BJ (cell line): Measurements from ENCODE around the gene EPM2AIP1. TPM values are rescaled to one million over a fixed set of nuclear protein-coding genes. Genes with fewer than 3 reads are reported as not detected.

Experiments
- CTCF ChIA-PET: fragments of 350-600 bp; formaldehyde crosslinking; extraction: SDS; loops from one replicate; lab custom pipeline; 2021; ENCODE audit warnings: antibody characterized with exemption, inconsistent platforms; lab: Yijun Ruan, JAX
- POLR2A ChIA-PET: fragments of 300-600 bp; sonication (Branson Sonifier 250); formaldehyde crosslinking; extraction: SDS; loops from one replicate; lab custom pipeline; 2021; ENCODE audit warnings: antibody characterized with exemption; lab: Charles Lee
- DNase-seq: peaks from one replicate; pipeline ENCODE4 v3.0.0-alpha.2; 2011; ENCODE audit warnings: low read depth
- H3K27me3 ChIP-seq: 2 replicates; pipeline ENCODE4 v1.6.0; 2011; ENCODE audit warnings: low read length; ENCODE audit not compliant: control insufficient read depth, insufficient read depth
- H3K36me3 ChIP-seq: 2 replicates; pipeline ENCODE4 v1.5.1; 2011; ENCODE audit warnings: low read length; ENCODE audit not compliant: control insufficient read depth, insufficient read depth
- H3K4me3 ChIP-seq: 2 replicates; pipeline ENCODE4 v1.5.1; 2011; ENCODE audit warnings: low read depth, mild to moderate bottlenecking, control low read depth, low read length
- CTCF ChIP-seq: IDR thresholded peaks from 2 replicates; pipeline ENCODE4 v1.5.1; 2011; ENCODE audit warnings: low read depth, mild to moderate bottlenecking, control low read depth, inconsistent platforms, low read length, moderate library complexity; ENCODE audit not compliant: insufficient read depth
- polyA plus RNA-seq: library from polyadenylated mRNA; depleted of rRNA; stranded (reverse); fragments of >200 nt; gene quantifications from 2 replicates; pipeline ENCODE4 v1.2.3, GENCODE V29; 2011

Gene EPM2AIP1
- polyA plus RNA-seq, 1 experiment, result 5.0 TPM

- POLR2A ChIA-PET, result no interaction called here
- CTCF ChIA-PET, result no interaction called here
- TF ChIP-seq CTCF, result no peak
- H3K4me3 ChIP-seq, result no peak overlapping the region
- no peaks in the 10 kb centered on the region for H3K27me3 ChIP-seq
- no peak for DNase-seq
- H3K36me3 ChIP-seq, result peaks cover 3% of the 10 kb centered on the region; the same call in 1 of the 2 replicates
Measured at GRCh38 chr3:37037352-37037751, 44.4 kb upstream of the EPM2AIP1 start.

- no peak overlapping the region for H3K4me3 ChIP-seq
- no peak for DNase-seq
- H3K36me3 ChIP-seq, result 0 out of 2 replicates have a peak, but pooled peaks cover 2% of the 10 kb centered on the region
- H3K27me3 ChIP-seq, result no peaks in the 10 kb centered on the region
- CTCF ChIA-PET, result interaction anchor here (1.2 to 1.3 kb wide), 2 partner anchors 9 to 14 kb away, joined by 3 to 4 read pairs; no protein-coding TSS in a partner anchor
- POLR2A ChIA-PET, result no interaction called here
- no peak for TF ChIP-seq CTCF
Measured at GRCh38 chr3:37032961-37033360, 40.0 kb upstream of the EPM2AIP1 start.

- H3K4me3 ChIP-seq, result no peak overlapping the region
- no peak for DNase-seq
- H3K36me3 ChIP-seq, result peaks cover 4% of the 10 kb centered on the region; the same call in 1 of the 2 replicates
- H3K27me3 ChIP-seq, result no peaks in the 10 kb centered on the region
- no peak for TF ChIP-seq CTCF
- POLR2A ChIA-PET, result no interaction called here
- CTCF ChIA-PET, result no interaction called here
Measured at GRCh38 chr3:37031096-37031682, 38.3 kb upstream of the EPM2AIP1 start.

- Histone ChIP-seq H3K27me3 (no peaks in the 10 kb centered on the region), H3K4me3 (no peak overlapping the region), H3K36me3 (peaks cover 7% of the 10 kb centered on the region)
- TF ChIP-seq CTCF, result no peak
- CTCF ChIA-PET, result no interaction called here
- DNase-seq, result no peak
- POLR2A ChIA-PET, result no interaction called here
Measured at GRCh38 chr3:37030588-37030987, 37.7 kb upstream of the EPM2AIP1 start.

GRCh38 chr3:37029516-37030163, 36.7 kb upstream of the EPM2AIP1 start:
- no peak for DNase-seq
- CTCF ChIA-PET, result interaction anchor here (0.9 to 2.1 kb wide), 3 partner anchors 9 to 22 kb away, joined by 3 to 9 read pairs (median 3); no protein-coding TSS in a partner anchor
- POLR2A ChIA-PET, result interaction anchor here (0.6 kb wide), 1 partner anchor 212 kb away, joined by 3 read pairs; no protein-coding TSS in a partner anchor
- no peaks in the 10 kb centered on the region for H3K27me3 ChIP-seq
- TF ChIP-seq CTCF, result no peak
- H3K36me3 ChIP-seq, result peaks cover 7% of the 10 kb centered on the region
- H3K4me3 ChIP-seq, result no peak overlapping the region
